Heart left ventricle (tissue), 16 donors: ENCODE data around the gene ELMO3. TPM values are rescaled to one million over a fixed set of nuclear protein-coding genes. Genes with fewer than 3 reads are reported as not detected.

Experiments used
- ATAC-seq, 4 donors: fragments of 200-7000 bp; cut with Tn5 transposase; one replicate each; pipeline ENCODE4 v1.9.1; 2020 to 2022; ENCODE audit warnings: moderate library complexity in 4 of 4, mild to moderate bottlenecking in 3 of 4, moderate number of reproducible peaks in 1 of 4
- DNase-seq, 5 donors: peaks; one replicate each; pipeline ENCODE4 v3.0.0-alpha.2; 2020
- H3K27ac ChIP-seq, 12 donors: fragments of 200-600 bp; sonication (generic) in 4 of 12; one replicate each; pipeline versions ENCODE4 v1.5.0 to v1.8.0; 2016 to 2022; ENCODE audit warnings: mild to moderate bottlenecking in 2 of 12
- H3K27me3 ChIP-seq, 9 donors: fragments of 200-600 bp; sonication (generic) in 2 of 9; one replicate each; pipeline versions ENCODE4 v1.5.1 to v1.8.0; 2016 to 2022; ENCODE audit warnings: mild to moderate bottlenecking in 3 of 9
- H3K36me3 ChIP-seq, 9 donors: fragments of 200-600 bp; sonication (generic) in 2 of 9; one replicate each; pipeline versions ENCODE4 v1.5.0 to v1.8.0; 2018 to 2022; ENCODE audit warnings: mild to moderate bottlenecking in 2 of 9
- H3K4me1 ChIP-seq, 12 donors: fragments of 200-600 bp; sonication (generic) in 4 of 12; one replicate each; pipeline versions ENCODE4 v1.5.0 to v1.8.0; 2016 to 2022; ENCODE audit warnings: mild to moderate bottlenecking in 3 of 12
- H3K4me3 ChIP-seq, 12 donors: fragments of 200-600 bp; sonication (generic) in 4 of 12; one replicate each; pipeline versions ENCODE4 v1.5.0 to v1.8.0; 2017 to 2022; ENCODE audit warnings: mild to moderate bottlenecking in 9 of 12, moderate library complexity in 4 of 12
- H3K9me3 ChIP-seq, 12 donors: fragments of 200-600 bp; sonication (generic) in 4 of 12; one replicate each; pipeline versions ENCODE4 v1.5.0 to v1.8.0; 2016 to 2022; ENCODE audit warnings: mild to moderate bottlenecking in 1 of 12
- POLR2A ChIP-seq, 2 donors: fragments of 450-650 bp; IDR thresholded peaks; one replicate each; pipeline ENCODE4 v1.6.1; 2017; ENCODE audit warnings: antibody characterized with exemption in 2 of 2, mild to moderate bottlenecking in 2 of 2, moderate library complexity in 2 of 2
- WGBS, 4 donors: extraction: QIAGEN DNeasy Blood & Tissue Kit in 2 of 4; methylation state at CpG; one replicate each; pipeline versions ENCODE4 v1.1.5 to v1.1.7; 2013 to 2018; 5-methylcytosine and 5-hydroxymethylcytosine counted together
- intact Hi-C, 10 donors: fragments of 100-400 bp; cut with DNase I; formaldehyde crosslinking; loops; one replicate each; pipeline versions ENCODE4 v1.11.1 to v1.14.2; 2022
- polyA plus RNA-seq, 2 donors: library from polyadenylated mRNA; stranded (reverse); fragments of 200-250 nt; gene quantifications; one replicate each; pipeline ENCODE4 v1.2.3, GENCODE V29; 2013
- total RNA-seq, 9 donors: library from RNA; depleted of rRNA in 2 of 9; stranded (reverse); fragments of >200 nt in 2 of 9; fragmentation: NEBNext Ultra II Directional in 3 of 9; extraction: Animal tissue kit (Norgen Biotek cat#: 25700) in 3 of 9; gene quantifications; one replicate each; pipeline versions ENCODE4 v1.1.0 to v1.2.4, GENCODE V29; 2016 to 2023
- TF ChIP-seq, protein P1 (sequence below), 12 donors: fragments of 200-600 bp; sonication (generic) in 4 of 12; IDR thresholded peaks; one replicate each; pipeline versions ENCODE4 v1.5.0 to v1.8.0; 2018 to 2022; ENCODE audit warnings: antibody characterized with exemption in 12 of 12, mild to moderate bottlenecking in 5 of 12
- donor health status: ischemic (EF 13 %, LVEDD 7.1; RV severe dilation, severe dysfunction).
- donor health status: healthy with polysubstance abuse.
- donor health status: DM: no; HTN: yes; CAD: no.
- donor health status: DM: no; HTN: no; CAD: no.
- donor health status: ischemic (EF 25% LVEDD 6.9; RV normal size, moderate dysfunction).
- donor health status: ischemic (EF 25% LVEDD 5.7; RV mildly dilated, moderate dysfunction).
- donor health status: healthy.
- donor health status: DM: yes; HTN: yes; CAD: no.
- donor health status: ischemic (EF 35%, LVEDD 5.7; RV mildly dilated, moderate dysfunction).
- donor health status: nonischemic (EF 11% LVEDD 7.7; RV severe dilation, severe dysfunction).
- donor health status: DM: yes; HTN: yes; CAD: no.
- donor health status: PGD.
- donor health status: ischemic (EF 29% LVEDD 5.4; RV normal size, mild dysfunction).
- donor health status: nonischemic (EF 23%, LVEDD 6.1; RV moderate dilation, normal function).

The ELMO3 gene
- total and polyA plus RNA-seq, 11 donors: 0.32 to 1.8 (median 0.68) TPM

GRCh38 chr16:67157892-67158635 is 40.9 kb upstream of the ELMO3 start:
- H3K36me3 ChIP-seq: peaks cover 0 to 5% (median 0%) of the 10 kb centered on the region in 9 donors
- TF ChIP-seq, protein P1, sequence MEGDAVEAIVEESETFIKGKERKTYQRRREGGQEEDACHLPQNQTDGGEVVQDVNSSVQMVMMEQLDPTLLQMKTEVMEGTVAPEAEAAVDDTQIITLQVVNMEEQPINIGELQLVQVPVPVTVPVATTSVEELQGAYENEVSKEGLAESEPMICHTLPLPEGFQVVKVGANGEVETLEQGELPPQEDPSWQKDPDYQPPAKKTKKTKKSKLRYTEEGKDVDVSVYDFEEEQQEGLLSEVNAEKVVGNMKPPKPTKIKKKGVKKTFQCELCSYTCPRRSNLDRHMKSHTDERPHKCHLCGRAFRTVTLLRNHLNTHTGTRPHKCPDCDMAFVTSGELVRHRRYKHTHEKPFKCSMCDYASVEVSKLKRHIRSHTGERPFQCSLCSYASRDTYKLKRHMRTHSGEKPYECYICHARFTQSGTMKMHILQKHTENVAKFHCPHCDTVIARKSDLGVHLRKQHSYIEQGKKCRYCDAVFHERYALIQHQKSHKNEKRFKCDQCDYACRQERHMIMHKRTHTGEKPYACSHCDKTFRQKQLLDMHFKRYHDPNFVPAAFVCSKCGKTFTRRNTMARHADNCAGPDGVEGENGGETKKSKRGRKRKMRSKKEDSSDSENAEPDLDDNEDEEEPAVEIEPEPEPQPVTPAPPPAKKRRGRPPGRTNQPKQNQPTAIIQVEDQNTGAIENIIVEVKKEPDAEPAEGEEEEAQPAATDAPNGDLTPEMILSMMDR (IDR thresholded peaks at IDR 0.05): no peak
- no peak for TF ChIP-seq POLR2A (IDR thresholded peaks at IDR 0.05)
- H3K4me3 ChIP-seq: peak overlapping the region in 2 of 12 donors; percentile 97 to 98
- H3K9me3 ChIP-seq: no peaks in the 10 kb centered on the region
- H3K4me1 ChIP-seq: peaks cover 0 to 56% (median 44%) of the 10 kb centered on the region in 12 donors
- peak overlapping the region in 1 of 12 donors; percentile 94 for H3K27ac ChIP-seq
- H3K27me3 ChIP-seq: peaks cover 0 to 17% (median 0%) of the 10 kb centered on the region in 9 donors
- intact Hi-C loops: loop anchor here in 8 of 10 donors (2.0 to 10.0 kb wide), 7 partner anchors 51 to 263 kb away; partner anchors contain the start of genes CBFB (in 1 of the 8) and PHAF1 (in 1 of the 8)
- ATAC-seq (no peak), DNase-seq (no peak)
- 76 to 83% (median 80%) methylated on average over 7 of the region's 7 CpGs for WGBS, 4 donors

DNA sequence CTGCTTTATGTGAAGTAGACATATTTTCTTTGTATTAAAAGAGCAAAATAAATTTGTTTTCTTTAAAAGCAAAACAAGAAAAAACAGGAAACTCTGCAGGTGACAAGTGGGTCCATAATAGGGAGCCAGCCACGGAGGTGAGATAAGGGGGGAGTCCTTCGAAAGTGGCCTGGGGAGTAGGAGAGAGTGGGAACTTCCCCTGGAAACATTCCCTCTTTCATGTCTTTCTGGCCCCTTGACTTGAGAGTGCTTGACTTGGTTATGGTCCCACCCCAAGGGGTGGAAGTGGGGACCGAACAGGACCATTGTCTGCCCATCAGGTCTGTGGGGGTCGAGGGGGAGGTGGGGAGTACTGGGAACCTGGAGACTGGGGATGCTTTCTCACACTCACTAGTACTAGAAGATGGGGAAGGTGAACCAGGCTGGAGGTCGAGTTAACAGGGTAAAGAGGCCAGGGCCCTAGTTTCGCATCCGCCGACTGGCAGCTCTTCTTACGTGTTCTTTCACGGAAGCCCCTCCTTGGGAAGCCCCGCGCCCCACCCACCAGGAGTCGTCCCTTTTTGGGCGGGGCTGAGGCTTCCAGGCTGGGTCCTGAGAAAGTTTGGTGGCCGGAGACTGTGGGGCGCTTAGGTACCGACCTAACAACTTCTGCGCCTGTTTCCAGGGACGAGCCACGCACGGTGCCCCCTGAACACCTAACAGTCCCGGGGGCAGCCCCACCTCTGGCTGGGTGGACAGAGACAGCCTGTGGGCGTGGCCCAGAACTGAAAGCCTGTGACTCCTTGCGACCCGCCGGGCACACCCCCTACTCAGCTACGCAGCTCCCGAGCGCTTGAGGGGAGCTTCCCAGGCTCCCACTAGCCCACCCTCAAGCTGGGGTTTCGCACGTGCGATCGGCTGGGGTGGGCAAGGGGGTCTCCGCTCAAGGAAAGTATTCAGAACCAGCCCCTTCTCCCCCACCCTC is 40.0 kb upstream of the ELMO3 start:
- peak overlapping the region; percentile 36 to 94 (median 83) for H3K27ac ChIP-seq
- H3K9me3 ChIP-seq: no peaks in the 10 kb centered on the region
- WGBS, 4 donors: 7 to 11% (median 8%) methylated on average over 30 to 34 of the region's 34 CpGs
- peaks cover 0 to 25% (median 0%) of the 10 kb centered on the region in 9 donors for H3K27me3 ChIP-seq
- ATAC-seq: no peak
- H3K4me1 ChIP-seq: peaks cover 0 to 65% (median 52%) of the 10 kb centered on the region in 12 donors
- DNase-seq: peak in 2 of 5 donors; percentile 59 to 62
- peak overlapping the region; percentile 75 to 98 (median 97) for H3K4me3 ChIP-seq
- H3K36me3 ChIP-seq: peaks cover 0 to 5% (median 0%) of the 10 kb centered on the region in 9 donors
- intact Hi-C loops: loop anchor here in 6 of 10 donors (1.0 to 10.0 kb wide), 6 partner anchors 26 to 264 kb away; partner anchors contain the start of genes CBFB (in 1 of the 6) and PHAF1 (in 1 of the 6)
- TF ChIP-seq POLR2A (IDR thresholded peaks at IDR 0.05): no peak
- TF ChIP-seq, protein P1 (IDR thresholded peaks at IDR 0.05): no peak

DNA sequence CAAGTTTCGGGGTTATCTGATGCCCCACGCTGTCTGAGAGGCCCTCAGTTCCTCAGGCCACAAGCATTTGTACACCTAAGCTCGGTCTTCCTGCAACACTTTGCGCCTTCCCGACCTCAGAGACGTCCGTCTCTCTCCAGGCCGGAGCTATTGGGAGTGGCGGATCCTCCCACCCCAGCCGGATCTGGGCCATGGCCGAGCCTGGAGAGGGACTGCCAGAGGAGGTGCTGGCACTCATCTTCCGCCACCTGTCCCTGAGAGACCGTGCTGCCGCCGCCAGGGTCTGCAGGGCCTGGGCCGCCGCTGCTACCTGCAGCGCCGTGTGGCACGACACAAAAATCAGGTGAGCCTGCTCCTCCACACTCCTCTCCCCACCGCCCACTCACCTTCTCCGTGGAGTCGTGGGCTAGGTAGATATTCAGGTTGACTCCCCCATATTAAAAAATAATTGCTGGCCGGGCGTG is 37.3 kb upstream of the ELMO3 start:
- peaks cover 0 to 71% (median 55%) of the 10 kb centered on the region in 12 donors for H3K4me1 ChIP-seq
- TF ChIP-seq POLR2A (IDR thresholded peaks at IDR 0.05): no peak
- TF ChIP-seq, protein P1 (IDR thresholded peaks at IDR 0.05): no peak
- DNase-seq (peak in 3 of 5 donors; percentile 64 to 82 (median 70)), ATAC-seq (peak; percentile 1 to 51 (median 24))
- H3K27ac ChIP-seq: peak overlapping the region in 11 of 12 donors; percentile 17 to 88 (median 83)
- intact Hi-C loops: loop anchor here in 1 of 10 donors (2.0 kb wide), 1 partner anchor 21 kb away; the partner anchor contains the start of gene MATCAP1
- WGBS, 4 donors: 33 to 43% (median 36%) methylated on average over 25 of the region's 25 CpGs
- H3K9me3 ChIP-seq: no peaks in the 10 kb centered on the region
- H3K4me3 ChIP-seq: peak overlapping the region in 10 of 12 donors; percentile 75 to 98 (median 97)
- H3K36me3 ChIP-seq: no peaks in the 10 kb centered on the region
- peaks cover 0 to 48% (median 7%) of the 10 kb centered on the region in 9 donors for H3K27me3 ChIP-seq
